T-cell (primary cell): ENCODE data around the gene TTC1. TPM values are rescaled to one million over a fixed set of nuclear protein-coding genes. Genes with fewer than 3 reads are reported as not detected.
"Not testable (repeated sequence)": the region's sequence is repeated elsewhere in the genome, so short reads cannot be mapped to it uniquely, and the experiment has no call there.

ENCODE experiments used
- ATAC-seq, 4 experiments: fragments of 200-7000 bp in 3 of 4; fragments of 150-1000 bp in 1 of 4; cut with Tn5 transposase; replicated peaks in 1 of 4; 1 replicate in 3 of 4; 2 replicates in 1 of 4; pipeline ENCODE4 v1.10.0; 2021; ENCODE audit warnings: moderate library complexity in 3 of 4, mild to moderate bottlenecking in 2 of 4, moderate number of reproducible peaks in 1 of 4
- CTCF ChIA-PET, 2 donors: fragments of 300-600 bp; sonication (Branson Sonifier 250); formaldehyde crosslinking; loops; one replicate each; lab custom pipeline; 2022; ENCODE audit warnings: antibody characterized with exemption in 2 of 2; lab: Charles Lee
- POLR2A ChIA-PET, 2 donors: fragments of 300-600 bp; sonication (Branson Sonifier 250); formaldehyde crosslinking; loops; one replicate each; lab custom pipeline; 2022; ENCODE audit warnings: antibody characterized with exemption in 2 of 2; lab: Charles Lee
- DNase-seq, 35 experiments: peaks; one replicate each; pipeline versions ENCODE4 v3.0.0 to v3.0.0-alpha.2; 2013 to 2023
- H3K27ac ChIP-seq: one replicate; pipeline ENCODE4 v1.5.1; 2013; ENCODE audit warnings: low read length
- H3K27me3 ChIP-seq, 2 experiments: replicated peaks in 1 of 2; 1 replicate in 1 of 2; 2 replicates in 1 of 2; pipeline versions ENCODE4 v1.6.1 to v1.7.0; 2013; ENCODE audit warnings: low read length in 1 of 2, mixed read lengths in 1 of 2; ENCODE audit not compliant: control insufficient read depth in 2 of 2, insufficient read depth in 2 of 2; ENCODE audit errors: extremely low read depth in 1 of 2
- H3K36me3 ChIP-seq, 2 donors: 1 replicate in 1 of 2; 2 replicates in 1 of 2; pipeline versions ENCODE4 v1.6.1 to v1.7.0; 2013; ENCODE audit warnings: low read length in 1 of 2; ENCODE audit not compliant: control insufficient read depth in 2 of 2, insufficient read depth in 1 of 2; ENCODE audit errors: extremely low read depth in 1 of 2
- H3K4me1 ChIP-seq, 2 experiments: 1 replicate in 1 of 2; 2 replicates in 1 of 2; pipeline versions ENCODE4 v1.6.1 to v1.7.0; 2013; ENCODE audit warnings: low read length in 2 of 2, mixed read lengths in 1 of 2; ENCODE audit not compliant: insufficient read depth in 2 of 2, control insufficient read depth in 1 of 2; ENCODE audit errors: extremely low read depth in 1 of 2
- H3K4me3 ChIP-seq, 2 donors: 1 replicate in 1 of 2; 2 replicates in 1 of 2; pipeline versions ENCODE4 v1.5.1 to v1.7.0; 2013; ENCODE audit warnings: mild to moderate bottlenecking in 2 of 2, low read length in 1 of 2, moderate library complexity in 1 of 2; ENCODE audit not compliant: control insufficient read depth in 1 of 2; ENCODE audit errors: extremely low read depth in 1 of 2
- H3K9me3 ChIP-seq: 2 replicates; pipeline ENCODE4 v1.7.0; 2013
- H3K27ac Mint-ChIP-seq, 2 donors: one replicate each; pipeline ENCODE4 v1.8.0; 2020 to 2021; ENCODE audit warnings: mild to moderate bottlenecking in 2 of 2, mixed read lengths in 2 of 2
- H3K27me3 Mint-ChIP-seq, 2 donors: one replicate each; pipeline ENCODE4 v1.8.0; 2021 to 2022; ENCODE audit warnings: mixed read lengths in 2 of 2
- H3K36me3 Mint-ChIP-seq: one replicate; pipeline ENCODE4 v1.8.0; 2021; ENCODE audit warnings: mixed read lengths
- H3K4me1 Mint-ChIP-seq, 3 donors: one replicate each; pipeline ENCODE4 v1.8.0; 2020 to 2022; ENCODE audit warnings: mixed read lengths in 3 of 3, mild to moderate bottlenecking in 1 of 3
- H3K4me3 Mint-ChIP-seq, 3 donors: one replicate each; pipeline ENCODE4 v1.8.0; 2020 to 2022; ENCODE audit warnings: mild to moderate bottlenecking in 3 of 3, mixed read lengths in 3 of 3, moderate library complexity in 3 of 3
- H3K9me3 Mint-ChIP-seq, 3 donors: one replicate each; pipeline ENCODE4 v1.8.0; 2020 to 2022; ENCODE audit warnings: mixed read lengths in 3 of 3
- WGBS: methylation state at CpG from one replicate; pipeline ENCODE4 v1.1.5; 2013; ENCODE audit warnings: missing lambda C conversion rate; ENCODE audit not compliant: insufficient coverage; 5-methylcytosine and 5-hydroxymethylcytosine counted together
- total RNA-seq, 35 experiments: library from RNA in 6 of 35; stranded (reverse) in 6 of 35; fragments of 120-200 nt in 1 of 35; gene quantifications; one replicate each; pipeline versions ENCODE4 v1.2.1 to v1.2.4 and lab custom pipeline; 2013 to 2026

TTC1 gene
- total RNA-seq, 5 donors from 2014 or later (not counting 1 experiment from before 2014, with no cell fraction given): 25.4 to 43.6 (median 37.3) TPM

DNA sequence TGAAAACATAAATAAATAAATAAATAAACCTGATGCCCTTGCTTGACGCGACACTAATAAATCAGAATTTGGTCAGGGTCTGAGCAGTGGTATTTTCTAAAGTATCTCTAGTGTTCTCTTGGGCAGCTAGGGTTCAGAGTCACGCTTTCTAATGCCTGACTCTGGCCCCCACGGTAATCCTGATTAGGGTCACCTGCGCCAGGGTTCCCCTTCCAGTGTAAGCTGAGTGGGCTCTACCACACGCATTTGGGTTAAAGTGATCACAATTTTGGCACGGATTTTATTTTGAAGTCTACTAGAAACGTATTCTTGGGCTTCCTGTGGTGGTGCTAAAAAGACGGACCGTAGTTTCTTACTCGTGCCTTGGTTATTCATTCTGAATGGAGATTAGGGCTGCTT is 651 bp downstream of the TTC1 start:
- Histone ChIP-seq H3K36me3 (peaks cover 0 to 9% of the 10 kb centered on the region in 2 donors), H3K27ac (peak overlapping the region; percentile 91), H3K9me3 (no peaks in the 10 kb centered on the region), H3K27me3 (no peaks in the 10 kb centered on the region), H3K4me3 (peak overlapping the region; percentile 73 to 99), H3K4me1 (peaks cover 2 to 16% of the 10 kb centered on the region in 2 experiments)
- Mint-ChIP-seq H3K36me3 (peaks cover 15% of the 10 kb centered on the region), H3K4me1 (peaks cover 29 to 34% (median 33%) of the 10 kb centered on the region in 3 donors), H3K27me3 (no peaks in the 10 kb centered on the region), H3K4me3 (peak overlapping the region; percentile 96 to 100 (median 98)), H3K9me3 (no peaks in the 10 kb centered on the region), H3K27ac (peak overlapping the region; percentile 91 to 98)
- 4% methylated on average over 8 of the region's 11 CpGs for WGBS
- ATAC-seq (no peak), DNase-seq (no peak)
- POLR2A ChIA-PET: interaction anchor here in 1 of 2 donors (0.6 to 1.0 kb wide), 3 partner anchors 17 to 855 kb away, joined by 3 read pairs; no protein-coding TSS in a partner anchor
- CTCF ChIA-PET: interaction anchor here (0.5 to 3.8 kb wide), 8 partner anchors 12 to 726 kb away, joined by 3 to 38 read pairs (median 4); partner anchors contain the start of gene PWWP2A (in 1 of the 2)

DNA sequence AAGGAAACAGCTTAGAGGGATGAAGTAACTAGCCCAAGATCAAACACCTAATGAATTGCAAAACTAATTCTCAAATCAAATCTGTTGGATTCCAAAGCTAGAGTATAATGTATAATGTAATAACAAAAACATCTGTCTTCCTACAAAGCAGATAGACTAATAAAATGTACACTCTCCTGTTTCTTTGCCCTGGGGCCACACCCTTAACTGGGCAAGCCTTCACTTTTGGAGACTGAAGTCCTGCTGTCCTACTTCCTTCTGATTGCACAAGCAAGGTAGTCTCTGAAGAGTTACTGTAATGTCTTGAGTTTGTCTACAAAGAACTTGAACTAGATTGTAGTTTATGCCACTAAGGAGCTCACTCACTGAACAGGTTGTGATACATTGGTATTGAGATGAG is 2.5 kb downstream of the TTC1 start:
- ChIA-PET POLR2A (interaction anchor here in 1 of 2 donors (0.6 kb wide), 1 partner anchor 38 kb away, joined by 3 read pairs; no protein-coding TSS in a partner anchor), CTCF (interaction anchor here (0.5 to 3.3 kb wide), 7 partner anchors 9 to 428 kb away, joined by 3 to 26 read pairs (median 4); no protein-coding TSS in a partner anchor)
- peak overlapping the region; percentile 67 to 100 (median 98) for H3K4me3 Mint-ChIP-seq
- H3K36me3 Mint-ChIP-seq: peaks cover 18% of the 10 kb centered on the region
- Histone ChIP-seq H3K9me3 (no peaks in the 10 kb centered on the region), H3K4me3 (no peak overlapping the region), H3K4me1 (peaks cover 2 to 16% of the 10 kb centered on the region in 2 experiments), H3K36me3 (peaks cover 0 to 19% of the 10 kb centered on the region in 2 donors), H3K27me3 (no peaks in the 10 kb centered on the region), H3K27ac (no peak overlapping the region)
- no peak for DNase-seq
- no peak overlapping the region for H3K27ac Mint-ChIP-seq
- H3K27me3 Mint-ChIP-seq: no peaks in the 10 kb centered on the region
- no peak for ATAC-seq
- no peaks in the 10 kb centered on the region for H3K9me3 Mint-ChIP-seq
- peaks cover 35 to 40% (median 37%) of the 10 kb centered on the region in 3 donors for H3K4me1 Mint-ChIP-seq

DNA sequence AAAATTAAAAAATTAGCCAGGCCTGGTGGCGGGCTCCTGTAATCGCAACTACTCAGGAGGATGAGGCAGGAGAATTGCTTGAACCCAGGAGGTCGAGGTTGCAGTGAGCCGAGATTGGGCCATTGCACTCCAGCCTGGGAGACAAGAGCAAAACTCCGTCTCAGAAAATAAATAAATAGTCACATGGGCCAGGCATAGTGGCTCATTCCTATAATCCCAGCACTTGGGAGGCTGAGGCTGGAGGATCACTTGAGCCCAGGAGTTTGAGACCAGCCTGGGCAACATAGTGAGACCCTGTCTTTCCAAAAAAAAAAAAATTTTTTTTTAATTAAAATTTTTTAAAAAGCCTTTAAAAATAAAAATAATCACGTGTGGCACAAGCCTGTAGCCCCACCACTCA is 5.3 kb downstream of the TTC1 start:
- H3K27me3 Mint-ChIP-seq, CTCF ChIA-PET, H3K27me3 ChIP-seq, H3K9me3 Mint-ChIP-seq, H3K4me3 ChIP-seq, H3K27ac ChIP-seq, H3K27ac Mint-ChIP-seq, DNase-seq, ATAC-seq, H3K9me3 ChIP-seq, H3K4me3 Mint-ChIP-seq: not testable (repeated sequence)
- peaks cover 0 to 24% of the 10 kb centered on the region in 2 donors for H3K36me3 ChIP-seq
- peaks cover 24% of the 10 kb centered on the region for H3K36me3 Mint-ChIP-seq
- peaks cover 37 to 43% (median 37%) of the 10 kb centered on the region in 3 donors for H3K4me1 Mint-ChIP-seq
- WGBS: 89% methylated on average over 4 of the region's 6 CpGs
- peaks cover 2 to 12% of the 10 kb centered on the region in 2 experiments for H3K4me1 ChIP-seq
- POLR2A ChIA-PET: interaction anchor here in 1 of 2 donors (0.6 kb wide), 1 partner anchor 14 kb away, joined by 9 read pairs; no protein-coding TSS in a partner anchor

DNA sequence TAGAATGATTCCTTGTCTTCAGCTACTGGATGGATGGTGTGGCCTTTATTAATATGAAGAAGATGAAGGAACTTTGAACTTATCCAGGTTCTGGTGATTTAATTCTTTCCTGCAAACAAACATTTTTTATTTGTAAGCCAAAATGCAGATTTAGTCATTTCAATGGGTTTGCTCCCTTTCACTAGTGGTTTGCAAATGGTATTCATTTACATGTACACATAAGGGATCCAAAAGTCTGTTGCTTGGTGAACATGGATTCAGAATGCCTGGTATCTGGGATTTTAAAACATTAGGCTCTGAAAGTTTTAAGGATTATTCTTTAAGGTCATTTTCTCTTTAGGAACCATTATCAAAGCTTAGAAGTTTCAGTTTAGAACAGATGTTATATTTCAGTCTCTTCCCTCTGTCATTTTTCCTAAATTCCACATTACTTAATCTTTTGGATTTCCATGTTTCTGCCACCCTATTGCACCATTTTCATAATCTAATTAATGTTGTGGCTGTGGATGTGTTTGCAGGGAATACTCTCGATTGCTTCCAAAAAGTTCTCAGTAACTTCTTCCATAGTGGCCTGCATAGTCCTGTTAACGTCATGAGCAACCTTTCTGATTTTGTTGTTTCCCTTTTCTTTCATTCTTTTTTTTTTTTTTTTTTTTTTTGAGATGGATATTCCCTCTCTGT is 10.1 kb downstream of the TTC1 start:
- Histone ChIP-seq H3K9me3 (no peaks in the 10 kb centered on the region), H3K4me1 (peaks cover 5 to 10% of the 10 kb centered on the region in 2 experiments), H3K4me3 (no peak overlapping the region), H3K27me3 (no peaks in the 10 kb centered on the region), H3K27ac (no peak overlapping the region), H3K36me3 (peaks cover 0 to 31% of the 10 kb centered on the region in 2 donors)
- no CpG with 5 or more reads among the region's 2 CpGs for WGBS
- CTCF ChIA-PET: interaction anchor here (0.6 to 0.7 kb wide), 4 partner anchors 330 to 553 kb away, joined by 3 to 11 read pairs (median 8); no protein-coding TSS in a partner anchor
- no peaks in the 10 kb centered on the region for H3K9me3 Mint-ChIP-seq
- ATAC-seq (no peak), DNase-seq (no peak)
- peaks cover 33 to 39% (median 38%) of the 10 kb centered on the region in 3 donors for H3K4me1 Mint-ChIP-seq
- H3K27me3 Mint-ChIP-seq: no peaks in the 10 kb centered on the region
- no peak overlapping the region for H3K4me3 Mint-ChIP-seq
- peaks cover 19% of the 10 kb centered on the region for H3K36me3 Mint-ChIP-seq
- POLR2A ChIA-PET: no interaction called here
- H3K27ac Mint-ChIP-seq: peak overlapping the region in 1 of 2 donors; percentile 12

DNA sequence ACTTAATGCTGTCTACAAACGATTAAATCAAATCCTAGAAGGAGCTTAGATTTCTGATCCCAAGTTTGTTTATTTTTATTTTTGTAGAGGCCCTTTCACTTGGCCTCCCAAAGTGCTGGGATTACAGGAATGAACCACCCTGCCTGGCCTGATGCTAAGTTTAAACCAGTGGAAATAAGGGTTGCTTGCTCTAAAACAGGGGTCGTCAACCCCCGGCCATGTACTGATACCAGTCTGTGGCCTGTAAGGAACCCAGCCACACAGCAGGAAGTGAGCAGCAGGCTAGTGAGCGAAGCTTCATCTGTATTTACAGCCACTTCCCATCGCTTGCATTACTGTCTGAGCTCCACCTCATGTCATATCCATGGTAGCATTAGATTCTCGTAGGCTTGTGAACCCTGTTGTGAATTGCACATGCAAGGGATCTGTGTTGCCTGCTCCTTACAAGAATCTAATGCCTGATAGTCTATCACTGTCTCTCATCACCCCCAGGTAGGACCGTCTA is 11.4 kb downstream of the TTC1 start:
- no peak overlapping the region for H3K4me3 Mint-ChIP-seq
- Histone ChIP-seq H3K4me3 (no peak overlapping the region), H3K27ac (no peak overlapping the region), H3K36me3 (peaks cover 0 to 26% of the 10 kb centered on the region in 2 donors), H3K9me3 (no peaks in the 10 kb centered on the region), H3K27me3 (no peaks in the 10 kb centered on the region), H3K4me1 (peaks cover 5 to 10% of the 10 kb centered on the region in 2 experiments)
- H3K9me3 Mint-ChIP-seq: no peaks in the 10 kb centered on the region
- H3K27ac Mint-ChIP-seq: peak overlapping the region; percentile 66 to 72
- WGBS: 75% methylated on average over 5 of the region's 7 CpGs
- CTCF ChIA-PET: interaction anchor here (0.6 to 2.9 kb wide), 6 partner anchors 9 to 331 kb away, joined by 3 to 38 read pairs (median 4); partner anchors contain the start of gene TTC1 (in 1 of the 2)
- ATAC-seq (peak in 2 of 4 experiments; percentile 15 to 19), DNase-seq (no peak)
- H3K4me1 Mint-ChIP-seq: peaks cover 31 to 35% (median 35%) of the 10 kb centered on the region in 3 donors
- H3K36me3 Mint-ChIP-seq: peaks cover 19% of the 10 kb centered on the region
- H3K27me3 Mint-ChIP-seq: no peaks in the 10 kb centered on the region
- POLR2A ChIA-PET: no interaction called here

DNA sequence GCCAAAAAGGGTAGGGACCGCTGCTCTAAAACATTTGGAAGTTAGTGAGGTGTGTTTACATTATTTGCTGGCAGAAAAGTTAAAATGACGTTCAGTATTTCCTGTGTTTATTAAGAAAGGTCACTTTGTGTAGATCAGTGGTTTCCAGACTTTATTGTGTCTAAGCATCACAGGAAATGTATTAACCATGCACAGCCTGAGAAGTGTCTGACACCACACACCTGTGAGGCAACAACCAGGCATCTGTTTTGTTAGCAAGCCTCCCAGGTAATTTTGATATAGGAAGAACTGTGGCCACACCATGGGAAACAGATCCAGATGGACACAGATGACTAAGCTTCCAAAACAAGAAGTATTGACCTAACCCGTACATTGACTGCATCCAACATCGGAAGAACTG is 12.0 kb downstream of the TTC1 start:
- Mint-ChIP-seq H3K27me3 (no peaks in the 10 kb centered on the region), H3K9me3 (no peaks in the 10 kb centered on the region), H3K4me3 (no peak overlapping the region), H3K36me3 (peaks cover 20% of the 10 kb centered on the region), H3K27ac (peak overlapping the region; percentile 65 to 75), H3K4me1 (peaks cover 35 to 38% (median 37%) of the 10 kb centered on the region in 3 donors)
- WGBS: 71% methylated on average over 3 of the region's 4 CpGs
- CTCF ChIA-PET: interaction anchor here (0.5 to 3.1 kb wide), 16 partner anchors 9 to 864 kb away, joined by 3 to 38 read pairs (median 6); partner anchors contain the start of genes PWWP2A (in 1 of the 2), SLU7 (in 1 of the 2) and TTC1 (in 1 of the 2)
- POLR2A ChIA-PET: no interaction called here
- Histone ChIP-seq H3K9me3 (no peaks in the 10 kb centered on the region), H3K27ac (no peak overlapping the region), H3K27me3 (no peaks in the 10 kb centered on the region), H3K4me1 (peaks cover 5 to 10% of the 10 kb centered on the region in 2 experiments), H3K4me3 (no peak overlapping the region), H3K36me3 (peaks cover 0 to 25% of the 10 kb centered on the region in 2 donors)
- DNase-seq (peak in 1 of 35 experiments; percentile 18), ATAC-seq (peak in 1 of 4 experiments; percentile 38)
